ENCODE results near the gene NUP210.

Gene NUP210

GRCh38 chr3:13375464-13375863, 44.7 kb downstream of the NUP210 start:
- no peak for DNase-seq (ENCODE audit: low spot score)

- no peak for DNase-seq (ENCODE audit: low spot score)
Measured at GRCh38 chr3:13373975-13374586, 46.0 kb downstream of the NUP210 start.

- DNase-seq (ENCODE audit: low spot score): no peak
Measured at GRCh38 chr3:13372656-13373055, 47.5 kb downstream of the NUP210 start.

- DNase-seq (ENCODE audit: low spot score): no peak
Measured at GRCh38 chr3:13372126-13372525, 48.0 kb downstream of the NUP210 start.

- DNase-seq (ENCODE audit: low spot score): no peak
Measured at GRCh38 chr3:13371100-13372075, 48.7 kb downstream of the NUP210 start.

- DNase-seq (ENCODE audit: low spot score): no peak
Measured at GRCh38 chr3:13370609-13371008, 49.5 kb downstream of the NUP210 start.

GRCh38 chr3:13370055-13370454, 50.1 kb downstream of the NUP210 start:
- DNase-seq (ENCODE audit: low spot score): no peak

GRCh38 chr3:13368834-13369233, 51.3 kb downstream of the NUP210 start:
- no peak for DNase-seq (ENCODE audit: low spot score)

- no peak for DNase-seq (ENCODE audit: low spot score)
Measured at GRCh38 chr3:13367728-13368127, 52.4 kb downstream of the NUP210 start.

- DNase-seq (ENCODE audit: low spot score): no peak
Measured at GRCh38 chr3:13365390-13366379, 54.4 kb downstream of the NUP210 start.

GRCh38 chr3:13364602-13365271, 55.4 kb downstream of the NUP210 start:
- no peak for DNase-seq (ENCODE audit: low spot score)

GRCh38 chr3:13362551-13362950, 57.6 kb downstream of the NUP210 start:
- no peak for DNase-seq (ENCODE audit: low spot score)

- DNase-seq (ENCODE audit: low spot score): no peak
Measured at GRCh38 chr3:13359916-13360315, 60.2 kb downstream of the NUP210 start.

- no peak for DNase-seq (ENCODE audit: low spot score)
Measured at GRCh38 chr3:13358643-13359042, 61.5 kb downstream of the NUP210 start.

- DNase-seq (ENCODE audit: low spot score): no peak
Measured at GRCh38 chr3:13358051-13358450, 62.1 kb downstream of the NUP210 start.

- no peak for DNase-seq (ENCODE audit: low spot score)
Measured at GRCh38 chr3:13357074-13357473, 63.0 kb downstream of the NUP210 start.

GRCh38 chr3:13353936-13354542, 66.1 kb downstream of the NUP210 start:
- no peak for DNase-seq (ENCODE audit: low spot score)

- DNase-seq (ENCODE audit: low spot score): no peak
Measured at GRCh38 chr3:13353506-13353905, 66.6 kb downstream of the NUP210 start.

- DNase-seq (ENCODE audit: low spot score): no peak
Measured at GRCh38 chr3:13352621-13353131, 67.4 kb downstream of the NUP210 start.

- no peak for DNase-seq (ENCODE audit: low spot score)
Measured at GRCh38 chr3:13349823-13350222, 70.3 kb downstream of the NUP210 start.

All from iPS-NIHi11 (cell line).